Cardiac muscle cell (in vitro differentiated cells and primary cell): ENCODE data around the gene LRRC71. TPM values are rescaled to one million over a fixed set of nuclear protein-coding genes. Genes with fewer than 3 reads are reported as not detected.

Experiments used
- DNase-seq, 2 donors: peaks; one replicate each; pipeline versions ENCODE4 v3.0.0 to v3.0.0-alpha.2; 2010 to 2017; ENCODE audit warnings: low read depth in 1 of 2, low spot score in 1 of 2
- H3K27ac ChIP-seq: fragments of 200-600 bp; sonication (generic); 2 replicates; pipeline ENCODE4 v1.5.1; 2016
- H3K27me3 ChIP-seq: fragments of 200-600 bp; sonication (generic); 2 replicates; pipeline ENCODE4 v1.6.0; 2016; ENCODE audit warnings: control low read depth
- H3K36me3 ChIP-seq: fragments of 200-600 bp; sonication (generic); 2 replicates; pipeline ENCODE4 v1.5.1; 2016; ENCODE audit warnings: control low read depth
- H3K4me1 ChIP-seq: fragments of 200-600 bp; sonication (generic); 2 replicates; pipeline ENCODE4 v1.8.1; 2017; ENCODE audit warnings: low read depth, mild to moderate bottlenecking, mixed run types
- H3K4me3 ChIP-seq: fragments of 200-600 bp; sonication (generic); 2 replicates; pipeline ENCODE4 v1.5.1; 2016; ENCODE audit warnings: mild to moderate bottlenecking
- H3K9me3 ChIP-seq: fragments of 200-600 bp; sonication (generic); 2 replicates; pipeline ENCODE4 v1.5.1; 2017; ENCODE audit warnings: low read depth, mild to moderate bottlenecking, control low read depth
- CTCF ChIP-seq: IDR thresholded peaks from 2 replicates; pipeline ENCODE4 v1.5.1; 2012; ENCODE audit warnings: low read depth, mild to moderate bottlenecking, low read length
- polyA plus RNA-seq: library from polyadenylated mRNA; unstranded; fragments of >200 nt; fragmentation: Nextera tagmentation; extraction: Ambion mirVana; gene quantifications from 2 replicates; pipeline ENCODE4 v1.2.1, GENCODE V29; 2016
- total RNA-seq: library from RNA; depleted of rRNA; stranded (reverse); fragments of >200 nt; gene quantifications from 2 replicates; pipeline ENCODE4 v1.2.3, GENCODE V29; 2016

LRRC71 gene
- total and polyA plus RNA-seq, 2 experiments from 2014 or later, result 0.24 to 0.45 TPM

- no peak within 1 kb of the TSS for H3K27ac ChIP-seq
- H3K4me1 ChIP-seq, result no peaks in the 10 kb centered on the region
- DNase-seq, result peak in 1 of 2 donors; percentile 66
- peaks cover 33% of the 10 kb centered on the region for H3K27me3 ChIP-seq
- peak; percentile 4 for TF ChIP-seq CTCF
- no peak within 1 kb of the TSS for H3K4me3 ChIP-seq
- H3K9me3 ChIP-seq, result no peaks in the 10 kb centered on the region
- H3K36me3 ChIP-seq, result no peaks in the 10 kb centered on the region
Observed at GRCh38 chr1:156893048-156893953, 27.1 kb upstream of the LRRC71 start, which contains the start of gene PEAR1. Gene PEAR1 (plus strand): TSS chr1:156893718. CDS start chr1:156903927, 10,209 bp downstream.

GRCh38 chr1:156894001-156894400 lies 26.4 kb upstream of the LRRC71 start:
- DNase-seq, result no peak
- Histone ChIP-seq H3K4me1 (no peaks in the 10 kb centered on the region), H3K9me3 (no peaks in the 10 kb centered on the region), H3K36me3 (no peaks in the 10 kb centered on the region), H3K27me3 (peaks cover 33% of the 10 kb centered on the region), H3K4me3 (no peak overlapping the region), H3K27ac (no peak overlapping the region)
- no peak for TF ChIP-seq CTCF

- Histone ChIP-seq H3K27me3 (peaks cover 33% of the 10 kb centered on the region), H3K36me3 (no peaks in the 10 kb centered on the region), H3K27ac (no peak overlapping the region), H3K4me1 (no peaks in the 10 kb centered on the region), H3K4me3 (no peak overlapping the region), H3K9me3 (no peaks in the 10 kb centered on the region)
- peak in 1 of 2 donors; percentile 54 for DNase-seq
- no peak for TF ChIP-seq CTCF
Observed at GRCh38 chr1:156894711-156895454, 25.5 kb upstream of the LRRC71 start.

DNA sequence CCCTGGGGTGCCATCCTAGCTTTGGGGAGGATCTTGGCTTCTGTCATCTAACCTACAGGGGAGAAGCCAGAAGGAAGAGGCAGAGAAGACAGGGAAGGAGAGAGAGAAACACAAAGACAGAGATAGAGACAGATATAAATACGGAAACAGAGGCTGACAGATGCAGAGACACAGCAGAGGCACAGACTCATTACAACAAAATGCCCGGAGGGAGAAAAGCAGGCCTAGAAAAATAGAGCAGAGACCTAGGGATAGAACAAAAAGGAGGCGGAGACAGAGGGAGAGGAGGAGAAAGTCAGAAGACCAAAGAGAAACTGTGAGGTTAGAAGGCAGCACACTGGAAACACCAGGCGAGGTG lies 25.0 kb upstream of the LRRC71 start:
- H3K9me3 ChIP-seq, result no peaks in the 10 kb centered on the region
- peak in 1 of 2 donors; percentile 37 for DNase-seq
- TF ChIP-seq CTCF, result no peak
- no peaks in the 10 kb centered on the region for H3K36me3 ChIP-seq
- H3K4me1 ChIP-seq, result no peaks in the 10 kb centered on the region
- H3K4me3 ChIP-seq, result no peak overlapping the region
- H3K27me3 ChIP-seq, result peaks cover 30% of the 10 kb centered on the region
- no peak overlapping the region for H3K27ac ChIP-seq

GRCh38 chr1:156895927-156896326 lies 24.5 kb upstream of the LRRC71 start:
- no peaks in the 10 kb centered on the region for H3K9me3 ChIP-seq
- H3K27ac ChIP-seq, result no peak overlapping the region
- no peaks in the 10 kb centered on the region for H3K36me3 ChIP-seq
- H3K4me1 ChIP-seq, result no peaks in the 10 kb centered on the region
- H3K4me3 ChIP-seq, result no peak overlapping the region
- TF ChIP-seq CTCF, result no peak
- no peak for DNase-seq
- peaks cover 27% of the 10 kb centered on the region for H3K27me3 ChIP-seq
